HG03135 (cell line): Measurements from ENCODE around the gene ATP13A4.

ENCODE experiments used
- ATAC-seq: cut with Tn5 transposase; IDR thresholded peaks from one replicate; pipeline ENCODE4 v1.9.1; 2021; ENCODE audit warnings: mild to moderate bottlenecking, moderate library complexity; ENCODE audit not compliant: unreplicated experiment

Gene ATP13A4

GRCh38 chr3:193554811-193555210 is at the start of gene ATP13A4:
Gene ATP13A4, minus strand, starts transcription at chr3:193554895. Its CDS starts 96 bp downstream, at chr3:193554799.
- no peak for ATAC-seq

- no peak for ATAC-seq
These were observed 44.7 kb upstream of the ATP13A4 start for GRCh38 chr3:193599393-193599792.

- ATAC-seq = no peak
These were observed 43.5 kb upstream of the ATP13A4 start for GRCh38 chr3:193598202-193598601.

GRCh38 chr3:193595939-193596487 is 41.3 kb upstream of the ATP13A4 start:
- ATAC-seq = no peak

- ATAC-seq = no peak
These were observed 40.4 kb upstream of the ATP13A4 start for GRCh38 chr3:193594946-193595689.

- peak; percentile 26 for ATAC-seq
These were observed 39.0 kb upstream of the ATP13A4 start for GRCh38 chr3:193593668-193594030.

GRCh38 chr3:193592841-193593667 is 38.4 kb upstream of the ATP13A4 start, which contains the start of gene OPA1:
Gene OPA1, plus strand, starts transcription at chr3:193593208. Its CDS starts 170 bp downstream, at chr3:193593378.
- ATAC-seq = peak; percentile 98

GRCh38 chr3:193590088-193590856 is 35.6 kb upstream of the ATP13A4 start:
- no peak for ATAC-seq

GRCh38 chr3:193589616-193590015 is 34.9 kb upstream of the ATP13A4 start:
- no peak for ATAC-seq

GRCh38 chr3:193589129-193589528 is 34.4 kb upstream of the ATP13A4 start:
- no peak for ATAC-seq

GRCh38 chr3:193586526-193586925 is 31.8 kb upstream of the ATP13A4 start:
- ATAC-seq = no peak

- ATAC-seq = no peak
These were observed 30.8 kb upstream of the ATP13A4 start for GRCh38 chr3:193585530-193585929.

GRCh38 chr3:193574488-193575070 is 19.9 kb upstream of the ATP13A4 start:
- no peak for ATAC-seq

GRCh38 chr3:193573403-193574191 is 18.9 kb upstream of the ATP13A4 start:
- ATAC-seq = no peak

GRCh38 chr3:193572426-193572908 is 17.8 kb upstream of the ATP13A4 start:
- peak; percentile 68 for ATAC-seq

GRCh38 chr3:193569119-193569518 is 14.4 kb upstream of the ATP13A4 start:
- no peak for ATAC-seq

- no peak for ATAC-seq
These were observed 9.3 kb upstream of the ATP13A4 start for GRCh38 chr3:193564012-193564411.

GRCh38 chr3:193563426-193563825 is 8.7 kb upstream of the ATP13A4 start:
- no peak for ATAC-seq

GRCh38 chr3:193560870-193561269 is 6.2 kb upstream of the ATP13A4 start:
- ATAC-seq = no peak

GRCh38 chr3:193560091-193560490 is 5.4 kb upstream of the ATP13A4 start:
- ATAC-seq = no peak
